PFSK-1 (cell line): Measurements from ENCODE around the gene SLC2A4RG.

Source experiments
- POLR2AphosphoS5 ChIP-seq: IDR thresholded peaks from 2 replicates; pipeline ENCODE4 v1.6.1; 2012; ENCODE audit warnings: low read depth, mild to moderate bottlenecking, control low read depth, low read length, moderate library complexity
- SIN3A ChIP-seq: IDR thresholded peaks from 2 replicates; pipeline ENCODE4 v1.6.1; 2012; ENCODE audit warnings: mild to moderate bottlenecking, low read length, moderate library complexity, borderline replicate concordance; ENCODE audit not compliant: insufficient read depth
- TAF1 ChIP-seq: IDR thresholded peaks from 2 replicates; pipeline ENCODE4 v1.6.1; 2012; ENCODE audit warnings: low read length, control low read depth, borderline replicate concordance; ENCODE audit not compliant: insufficient read depth

- TF ChIP-seq POLR2AphosphoS5 (no peak), TAF1 (no peak), SIN3A (no peak)
Measured at GRCh38 chr20:63712191-63712590, 27.4 kb upstream of the SLC2A4RG start.
